GM18858 (cell line): ENCODE measurements around the gene CNTN4.

Experiments used
- ATAC-seq: cut with Tn5 transposase; IDR thresholded peaks from one replicate; pipeline ENCODE4 v1.9.1; 2021; ENCODE audit not compliant: unreplicated experiment

Gene CNTN4

GRCh38 chr3:3015185-3016089 lies 916.8 kb downstream of the CNTN4 start:
- ATAC-seq = peak; percentile 75

GRCh38 chr3:3016226-3016625 lies 917.6 kb downstream of the CNTN4 start:
- ATAC-seq = no peak

- no peak for ATAC-seq
These were observed 921.5 kb downstream of the CNTN4 start for GRCh38 chr3:3020209-3020608.

- ATAC-seq = no peak
These were observed 924.6 kb downstream of the CNTN4 start for GRCh38 chr3:3023111-3023745.

DNA sequence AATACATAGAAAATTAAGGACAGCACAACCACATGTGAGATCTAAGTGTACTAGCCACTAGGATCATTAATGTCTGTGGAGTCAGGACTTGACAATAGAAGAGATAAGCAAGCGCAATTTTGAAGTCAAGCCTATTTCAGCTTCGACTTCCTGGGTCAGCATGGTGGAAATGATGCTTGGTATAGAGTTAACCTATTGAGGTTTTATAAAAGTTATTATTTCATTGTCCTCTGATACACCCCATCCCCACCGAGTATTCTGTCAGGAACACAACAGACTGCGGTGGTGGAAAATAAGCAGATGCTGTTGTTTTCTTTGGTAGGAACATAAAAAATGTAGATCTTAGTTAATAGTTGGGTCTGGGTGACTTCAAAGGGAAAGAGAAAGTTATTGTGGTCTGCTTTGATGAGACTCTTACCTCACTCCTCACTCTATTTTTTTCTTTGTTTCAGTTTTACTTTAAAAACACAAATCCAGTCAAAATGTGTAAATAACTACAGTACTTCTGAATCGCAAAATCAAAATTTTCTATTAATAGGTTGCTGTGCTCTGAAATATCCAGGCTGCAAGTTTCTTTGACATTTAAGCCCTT lies 929.4 kb downstream of the CNTN4 start:
- ATAC-seq = peak; percentile 98

DNA sequence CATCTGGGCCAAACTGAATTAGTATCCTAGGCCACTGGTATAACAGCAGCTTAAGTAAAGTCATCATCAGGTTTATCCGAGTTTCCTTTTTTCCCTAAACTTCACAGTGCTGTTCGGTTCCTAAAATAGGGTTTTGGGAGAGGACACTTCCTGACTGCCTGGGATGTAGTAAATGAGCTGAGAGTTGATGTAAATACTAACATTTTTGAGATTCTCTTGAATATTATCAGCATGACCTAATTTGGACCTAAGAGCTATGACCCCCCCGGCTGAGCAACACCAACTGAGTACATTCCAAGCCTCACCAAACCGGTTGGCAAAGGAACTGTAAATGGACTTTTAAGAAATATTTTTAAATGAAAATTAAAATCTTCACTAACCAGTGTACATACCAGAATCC lies 932.7 kb downstream of the CNTN4 start:
- no peak for ATAC-seq

- no peak for ATAC-seq
These were observed 938.5 kb downstream of the CNTN4 start for GRCh38 chr3:3037156-3037555.

DNA sequence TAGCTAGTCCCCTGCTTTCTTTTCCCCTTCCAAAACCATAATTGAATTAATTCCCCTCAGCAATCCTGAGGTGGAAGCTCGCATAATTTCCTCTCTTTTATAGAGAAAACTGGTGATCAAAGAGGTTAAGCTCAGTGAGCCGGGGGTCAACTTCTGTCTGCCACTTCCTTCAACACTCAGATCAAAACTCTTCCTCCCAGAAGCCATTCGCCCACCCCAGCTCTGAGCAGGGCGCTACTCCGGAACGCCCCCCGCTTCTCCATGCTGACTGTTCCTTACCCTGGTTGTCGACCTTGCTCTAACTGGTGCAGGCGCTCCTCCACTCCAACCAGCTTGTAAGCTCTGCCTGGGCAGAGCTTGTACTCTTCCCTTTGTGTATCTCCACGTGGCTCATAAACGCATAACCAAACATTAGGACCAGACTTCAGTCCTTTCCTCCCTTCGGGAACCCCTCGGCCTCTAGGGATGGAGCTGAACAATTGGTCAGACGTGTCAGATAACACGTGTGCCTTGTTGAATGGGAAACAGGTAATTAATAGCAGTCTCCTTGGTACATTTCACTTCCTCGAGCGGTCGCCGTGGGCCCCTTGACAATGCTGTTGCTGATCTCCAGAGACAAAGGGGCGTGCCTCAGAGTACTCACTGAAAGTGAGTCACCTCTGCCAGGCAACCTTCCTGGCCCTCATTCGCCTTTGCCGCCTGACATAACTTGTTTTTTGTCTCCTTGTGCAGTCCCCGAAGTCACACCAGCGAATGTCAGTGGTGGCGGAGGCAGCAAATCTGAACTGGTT lies 939.7 kb downstream of the CNTN4 start:
- ATAC-seq = peak; percentile 64

- ATAC-seq = no peak
These were observed 955.3 kb downstream of the CNTN4 start for GRCh38 chr3:3053974-3054373.

DNA sequence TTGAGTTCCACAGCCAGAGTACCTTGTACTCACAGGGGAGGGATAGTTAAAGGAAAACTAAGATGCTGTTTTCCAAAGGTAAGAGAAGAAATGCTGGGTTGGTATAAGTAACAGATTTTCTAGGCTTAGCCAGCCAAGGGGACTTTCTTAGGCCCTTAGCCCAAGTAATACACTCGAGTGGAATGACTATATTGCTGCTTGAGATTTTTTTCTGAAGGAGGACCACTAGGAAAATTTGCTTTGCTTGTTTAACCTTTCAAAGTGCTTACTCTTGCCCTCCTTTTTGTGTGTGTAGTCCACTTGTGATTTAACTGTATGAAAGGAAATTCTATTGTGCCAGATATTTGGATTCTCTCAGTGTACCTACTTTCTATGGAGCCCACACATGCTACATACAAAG lies 961.0 kb downstream of the CNTN4 start:
- ATAC-seq = no peak

DNA sequence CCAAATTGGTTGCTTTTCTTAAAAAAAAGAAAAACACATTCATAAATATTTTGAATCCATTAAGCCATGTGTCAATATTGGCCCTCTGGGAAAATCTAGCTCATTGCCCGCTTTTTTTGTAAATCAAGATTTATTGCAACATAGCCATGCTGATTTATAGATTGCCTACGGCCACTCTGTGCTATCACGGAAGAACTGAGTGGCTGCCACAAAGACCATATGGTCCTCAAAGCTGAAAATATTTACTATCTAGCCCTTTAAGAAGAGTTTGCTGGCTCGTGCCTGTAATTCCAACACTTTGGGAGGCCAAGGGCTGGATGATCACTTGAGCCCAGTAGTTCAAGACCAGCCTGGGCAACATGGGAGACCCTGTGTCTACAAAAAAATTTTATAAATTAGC lies 965.6 kb downstream of the CNTN4 start:
- ATAC-seq = no peak

DNA sequence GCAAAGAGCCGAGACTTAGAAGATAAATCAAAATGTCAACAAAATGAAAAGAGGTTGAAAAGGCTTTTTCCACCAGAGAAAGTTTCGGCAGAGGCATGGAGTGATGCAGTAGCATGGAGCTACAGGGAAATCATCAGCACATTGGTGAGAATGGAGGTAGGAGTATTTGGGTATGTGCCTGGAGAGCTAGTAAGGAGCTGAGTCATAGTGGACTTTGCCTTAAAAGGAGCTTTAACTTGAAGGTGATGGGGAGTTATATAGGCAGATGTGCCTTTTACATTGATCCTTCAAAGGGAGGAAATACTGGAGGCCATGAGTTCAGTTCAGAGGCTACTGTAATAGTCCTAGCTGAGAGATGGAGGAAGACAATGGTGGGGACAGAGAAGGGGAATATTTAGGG lies 967.2 kb downstream of the CNTN4 start:
- no peak for ATAC-seq

DNA sequence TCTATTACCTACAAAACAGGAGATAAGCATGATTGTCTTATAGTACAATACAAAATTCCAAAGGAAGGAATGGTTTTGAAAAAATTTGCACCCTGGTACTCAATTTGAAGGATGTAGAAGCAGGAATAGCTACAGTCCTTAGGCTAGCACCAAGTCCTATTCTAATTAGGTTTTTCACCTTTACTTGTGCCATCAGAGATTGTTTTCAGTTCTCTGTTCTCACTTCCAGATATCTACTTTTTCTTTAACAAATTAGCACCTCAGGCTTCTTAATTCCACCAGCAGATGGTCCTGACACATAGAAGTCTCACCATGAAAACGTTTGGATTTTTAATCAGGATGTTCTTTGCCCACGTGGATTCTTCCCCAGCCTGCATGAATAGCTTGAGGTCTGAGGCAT lies 967.7 kb downstream of the CNTN4 start:
- peak; percentile 92 for ATAC-seq

GRCh38 chr3:3066910-3067309 lies 968.2 kb downstream of the CNTN4 start:
- ATAC-seq = no peak

DNA sequence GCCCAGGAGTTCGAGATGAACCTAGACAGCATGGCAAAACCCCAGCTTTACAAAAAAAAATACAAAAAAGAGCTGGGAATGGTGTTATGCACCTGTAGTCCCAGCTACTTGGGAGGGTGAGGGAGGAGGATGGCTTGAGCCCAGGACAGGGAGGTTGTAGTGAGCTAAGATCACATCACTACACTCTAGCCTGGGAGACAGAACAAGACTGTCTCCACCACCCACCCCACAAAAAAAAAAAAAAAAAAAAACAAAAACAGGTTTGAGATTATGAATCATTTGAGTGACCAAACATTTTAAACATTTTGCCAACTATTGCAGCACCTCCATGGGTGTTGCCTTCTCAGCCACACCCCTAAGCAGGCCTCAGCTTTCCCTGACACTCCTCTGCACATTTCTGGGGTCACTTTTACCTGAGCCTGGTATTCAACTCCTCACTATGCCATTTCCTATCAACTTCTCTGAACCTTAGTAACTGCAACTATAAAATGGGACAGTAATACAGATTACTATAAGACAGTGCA lies 969.8 kb downstream of the CNTN4 start:
- ATAC-seq = no peak

- no peak for ATAC-seq
These were observed 971.1 kb downstream of the CNTN4 start for GRCh38 chr3:3069723-3070122.

GRCh38 chr3:3071136-3071535 lies 972.5 kb downstream of the CNTN4 start:
- ATAC-seq = no peak

DNA sequence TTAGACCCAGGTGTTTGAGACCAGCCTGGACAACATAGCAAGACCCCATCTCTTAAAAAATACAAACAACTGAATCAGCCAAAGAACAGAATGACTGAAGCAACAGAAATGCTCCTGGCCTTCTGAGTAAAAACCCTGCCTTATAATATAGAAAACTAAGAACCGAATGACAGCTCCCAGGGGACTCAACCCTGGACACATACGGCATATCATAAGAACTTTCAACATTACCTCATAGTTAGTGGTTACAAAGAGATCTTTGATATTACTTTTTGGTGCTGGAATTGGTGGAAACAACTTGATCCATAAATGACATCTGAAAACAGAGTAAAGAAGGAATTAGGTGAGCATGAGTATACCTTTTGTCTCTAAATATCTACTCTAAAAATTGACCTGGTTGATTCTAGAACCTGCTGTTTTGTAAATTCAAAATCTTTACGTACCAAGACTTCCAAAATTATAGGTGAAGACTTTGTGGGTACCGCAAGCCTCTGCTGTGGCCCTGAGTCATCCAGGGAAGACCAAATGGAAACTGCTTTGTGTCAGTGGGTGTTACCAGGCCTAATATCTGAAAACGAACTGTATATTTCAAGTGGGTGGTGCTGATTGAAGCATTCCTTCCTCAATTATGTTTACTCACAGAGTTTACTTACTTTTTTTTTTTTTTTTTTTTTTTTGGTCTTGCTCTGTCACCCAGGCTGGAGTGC lies 976.0 kb downstream of the CNTN4 start:
- ATAC-seq = peak; percentile 70

DNA sequence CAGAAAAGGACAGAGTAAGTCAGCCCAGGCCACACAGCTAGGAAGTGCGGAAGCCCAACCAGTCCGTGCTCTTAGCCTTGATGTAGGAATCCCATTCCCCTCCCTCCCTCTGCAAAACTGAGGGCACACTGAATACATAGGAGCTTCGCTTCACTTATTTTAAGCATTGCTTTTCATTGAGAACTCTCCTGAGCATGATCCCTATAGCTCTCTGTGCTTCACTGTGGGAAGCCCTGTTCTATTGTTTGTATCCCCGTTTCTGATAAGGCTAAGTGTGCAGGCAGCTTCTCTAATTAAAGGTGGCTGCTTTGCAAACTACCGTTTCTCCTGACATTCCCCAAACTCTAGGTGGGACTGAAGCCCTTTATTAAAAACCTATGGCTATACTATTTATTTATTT lies 981.6 kb downstream of the CNTN4 start:
- no peak for ATAC-seq
